HEK293 (cell line): ENCODE data around the gene CCDC9B.
A peak's percentile ranks its signal among the peaks of the same experiment; 100 is the strongest.

ENCODE experiments used
- CTCF ChIA-PET: fragments of 350-600 bp; formaldehyde crosslinking; extraction: SDS; loops from one replicate; lab custom pipeline; 2021; ENCODE audit warnings: antibody characterized with exemption; lab: Yijun Ruan, JAX
- POLR2A ChIA-PET: fragments of 300-600 bp; formaldehyde crosslinking; extraction: SDS; loops from one replicate; lab custom pipeline; 2020; ENCODE audit warnings: antibody characterized with exemption, inconsistent platforms; lab: Yijun Ruan, JAX
- H3K27ac ChIP-seq: fragments of 200-500 bp; sonication (Bioruptor generic); 2 replicates; pipeline ENCODE4 v1.5.1; 2014; ENCODE audit warnings: low read depth, low read length, control low read depth, inconsistent platforms; ENCODE audit errors: extremely low read depth
- H3K36me3 ChIP-seq, 2 experiments: fragments of 200-500 bp in 1 of 2; sonication (Bioruptor generic) in 1 of 2; 1 replicate in 1 of 2; 2 replicates in 1 of 2; pipeline ENCODE4 v1.5.1; 2014 to 2017; ENCODE audit warnings: inconsistent platforms in 2 of 2, low read length in 2 of 2; ENCODE audit not compliant: control insufficient read depth in 2 of 2, insufficient read depth in 1 of 2
- H3K4me1 ChIP-seq: fragments of 200-500 bp; sonication (Bioruptor generic); 2 replicates; pipeline ENCODE4 v1.5.1; 2014; ENCODE audit warnings: mild to moderate bottlenecking, low read length, inconsistent platforms; ENCODE audit not compliant: control insufficient read depth, insufficient read depth
- H3K4me3 ChIP-seq: 2 replicates; pipeline ENCODE4 v1.5.1; 2011; ENCODE audit warnings: low read depth, mild to moderate bottlenecking, control low read depth, low read length, moderate library complexity
- H3K9me3 ChIP-seq: fragments of 200-500 bp; sonication (Bioruptor generic); 2 replicates; pipeline ENCODE4 v1.5.1; 2014; ENCODE audit warnings: low read depth, low read length, inconsistent platforms; ENCODE audit not compliant: control insufficient read depth, insufficient read depth
- CTCF ChIP-seq: fragments of 450-650 bp; formaldehyde crosslinking; IDR thresholded peaks from 2 replicates; pipeline ENCODE4 v1.5.1; 2016; ENCODE audit warnings: missing biosample characterization, missing genetic modification characterization
- GLIS2 ChIP-seq: fragments of 450-650 bp; formaldehyde crosslinking; IDR thresholded peaks from 2 replicates; pipeline ENCODE4 v1.5.1; 2016; ENCODE audit warnings: missing biosample characterization, missing genetic modification characterization
- HIC1 ChIP-seq: fragments of 450-650 bp; formaldehyde crosslinking; IDR thresholded peaks from 2 replicates; pipeline ENCODE4 v1.5.1; 2016; ENCODE audit warnings: missing biosample characterization, missing genetic modification characterization
- HOXA7 ChIP-seq: sonication (generic); formaldehyde crosslinking; IDR thresholded peaks from 2 replicates; pipeline ENCODE4 v1.8.1; 2022; ENCODE audit warnings: missing genetic modification reagents, borderline replicate concordance
- OSR2 ChIP-seq: fragments of 450-650 bp; formaldehyde crosslinking; IDR thresholded peaks from 2 replicates; pipeline ENCODE4 v1.5.1; 2016; ENCODE audit warnings: missing biosample characterization, missing genetic modification characterization
- SP2 ChIP-seq: fragments of 450-650 bp; formaldehyde crosslinking; IDR thresholded peaks from 2 replicates; pipeline ENCODE4 v1.5.1; 2016; ENCODE audit warnings: missing biosample characterization, missing genetic modification characterization
- ZBTB8A ChIP-seq: fragments of 450-650 bp; formaldehyde crosslinking; IDR thresholded peaks from 2 replicates; pipeline ENCODE4 v1.5.1; 2016; ENCODE audit warnings: missing biosample characterization, missing genetic modification characterization
- ZFP41 ChIP-seq: fragments of 450-650 bp; formaldehyde crosslinking; IDR thresholded peaks from 2 replicates; pipeline ENCODE4 v1.5.1; 2016; ENCODE audit warnings: missing biosample characterization, missing genetic modification characterization, borderline replicate concordance
- ZNF132 ChIP-seq: fragments of 450-650 bp; formaldehyde crosslinking; IDR thresholded peaks from 2 replicates; pipeline ENCODE4 v1.5.1; 2017; ENCODE audit warnings: missing biosample characterization, missing genetic modification characterization, borderline replicate concordance
- ZNF148 ChIP-seq: fragments of 450-650 bp; formaldehyde crosslinking; IDR thresholded peaks from 2 replicates; pipeline ENCODE4 v1.5.0; 2017; ENCODE audit warnings: missing biosample characterization, missing genetic modification characterization, borderline replicate concordance
- ZNF239 ChIP-seq: fragments of 450-650 bp; formaldehyde crosslinking; IDR thresholded peaks from 2 replicates; pipeline ENCODE4 v1.5.1; 2016; ENCODE audit warnings: missing biosample characterization, missing genetic modification characterization
- ZNF274 ChIP-seq, 2 experiments: fragments of 200-500 bp in 1 of 2; fragments of 450-650 bp in 1 of 2; sonication (Bioruptor generic) in 1 of 2; formaldehyde crosslinking in 1 of 2; IDR thresholded peaks; 2 replicates each; pipeline versions ENCODE4 v1.5.1 to v1.6.1; 2014 to 2016; ENCODE audit warnings: borderline replicate concordance in 1 of 2, inconsistent platforms in 1 of 2, low read length in 1 of 2, missing biosample characterization in 1 of 2, missing genetic modification characterization in 1 of 2
- ZNF366 ChIP-seq: fragments of 450-650 bp; formaldehyde crosslinking; conservative IDR thresholded peaks from 2 replicates; pipeline ENCODE4 v1.5.1; 2016; ENCODE audit warnings: missing biosample characterization, missing genetic modification characterization
- ZNF560 ChIP-seq: fragments of 450-650 bp; formaldehyde crosslinking; IDR thresholded peaks from 2 replicates; pipeline ENCODE4 v1.5.1; 2017; ENCODE audit warnings: missing biosample characterization, missing genetic modification characterization, borderline replicate concordance
- ZNF626 ChIP-seq: fragments of 450-650 bp; sonication (Bioruptor Pico); formaldehyde crosslinking; IDR thresholded peaks from 2 replicates; pipeline ENCODE4 v1.5.1; 2018; ENCODE audit warnings: missing biosample characterization, missing genetic modification characterization, inconsistent platforms
- ZNF654 ChIP-seq: fragments of 450-650 bp; formaldehyde crosslinking; IDR thresholded peaks from 2 replicates; pipeline ENCODE4 v1.5.1; 2016; ENCODE audit warnings: low read depth, missing biosample characterization, missing genetic modification characterization
- ZNF747 ChIP-seq: fragments of 450-650 bp; formaldehyde crosslinking; IDR thresholded peaks from 2 replicates; pipeline ENCODE4 v1.5.1; 2016; ENCODE audit warnings: missing biosample characterization, missing genetic modification characterization

Gene CCDC9B

GRCh38 chr15:40310001-40310959 is 30.5 kb downstream of the CCDC9B start:
- ChIA-PET POLR2A (interaction anchor here (1.2 to 1.8 kb wide), 3 partner anchors 9 to 31 kb away, joined by 3 to 6 read pairs (median 4); no protein-coding TSS in a partner anchor), CTCF (interaction anchor here (0.6 to 16.0 kb wide), 24 partner anchors 9 to 263 kb away, joined by 3 to 248 read pairs (median 6); partner anchors contain the start of gene ANKRD63)
- TF ChIP-seq ZNF626 (tag by site-specific recombination) (no peak), ZNF747 (tag by site-specific recombination) (no peak), ZNF654 (tag by site-specific recombination) (peak; percentile 85), ZNF239 (tag by site-specific recombination) (no peak), ZNF132 (tag by site-specific recombination) (no peak), ZNF148 (tag by site-specific recombination) (no peak), ZFP41 (tag by site-specific recombination) (no peak), OSR2 (tag by site-specific recombination) (no peak), ZNF560 (tag by site-specific recombination) (no peak), ZNF366 (tag by site-specific recombination) (no peak), HOXA7 (CRISPR knock-in tag) (no peak), CTCF (tag by site-specific recombination) (0 out of 2 replicates have a peak, but pooled peaks have one; percentile 19), ZBTB8A (peak; percentile 54), ZNF274 (IDR thresholded peaks at IDR 0.05; ENCODE audit: low read length) (no peak), ZNF274 (tag by site-specific recombination; IDR thresholded peaks at IDR 0.05; ENCODE audit: borderline replicate concordance) (no peak), HIC1 (tag by site-specific recombination) (peak; percentile 24; the same call in 1 of the 2 replicates), SP2 (tag by site-specific recombination) (no peak), GLIS2 (tag by site-specific recombination) (0 out of 2 replicates have a peak, but pooled peaks have one; percentile 12)
- Histone ChIP-seq H3K27ac (no peak overlapping the region), H3K4me1 (no peaks in the 10 kb centered on the region; the same call in 1 of the 2 replicates), H3K4me3 (no peak overlapping the region), H3K9me3 (no peaks in the 10 kb centered on the region), H3K36me3 (no peaks in the 10 kb centered on the region)
